ENCODE measurements around the gene ASAP2. TPM values are rescaled to one million over a fixed set of nuclear protein-coding genes. Genes with fewer than 3 reads are reported as not detected.

The ASAP2 gene
- total RNA-seq, 1 experiment from 2014 or later = not detected

GRCh38 chr2:9221223-9221622 is 14.6 kb downstream of the ASAP2 start:
- Histone ChIP-seq H3K36me3 (ENCODE audit: insufficient read depth, low read length) (no peaks in the 10 kb centered on the region), H3K4me1 (ENCODE audit: low read length) (no peaks in the 10 kb centered on the region), H3K27me3 (ENCODE audit: low read length) (no peaks in the 10 kb centered on the region), H2AFZ (ENCODE audit: low read length) (no peak overlapping the region), H3K9ac (ENCODE audit: low read length) (no peak overlapping the region), H3K9me3 (ENCODE audit: low read length) (no peaks in the 10 kb centered on the region), H3K4me2 (ENCODE audit: low read depth, low read length, poor library complexity, severe bottlenecking) (no peak overlapping the region), H3K79me2 (ENCODE audit: low read length) (no peaks in the 10 kb centered on the region), H4K20me1 (ENCODE audit: insufficient read depth, low read depth, low read length) (no peaks in the 10 kb centered on the region), H3K9me2 (replicated peaks; ENCODE audit: insufficient read depth, low read length) (no peaks in the 10 kb centered on the region), H3K4me3 (ENCODE audit: low read length) (no peak overlapping the region), H3K27ac (ENCODE audit: low read length) (no peak overlapping the region)
- DNase-seq = no peak

DNA sequence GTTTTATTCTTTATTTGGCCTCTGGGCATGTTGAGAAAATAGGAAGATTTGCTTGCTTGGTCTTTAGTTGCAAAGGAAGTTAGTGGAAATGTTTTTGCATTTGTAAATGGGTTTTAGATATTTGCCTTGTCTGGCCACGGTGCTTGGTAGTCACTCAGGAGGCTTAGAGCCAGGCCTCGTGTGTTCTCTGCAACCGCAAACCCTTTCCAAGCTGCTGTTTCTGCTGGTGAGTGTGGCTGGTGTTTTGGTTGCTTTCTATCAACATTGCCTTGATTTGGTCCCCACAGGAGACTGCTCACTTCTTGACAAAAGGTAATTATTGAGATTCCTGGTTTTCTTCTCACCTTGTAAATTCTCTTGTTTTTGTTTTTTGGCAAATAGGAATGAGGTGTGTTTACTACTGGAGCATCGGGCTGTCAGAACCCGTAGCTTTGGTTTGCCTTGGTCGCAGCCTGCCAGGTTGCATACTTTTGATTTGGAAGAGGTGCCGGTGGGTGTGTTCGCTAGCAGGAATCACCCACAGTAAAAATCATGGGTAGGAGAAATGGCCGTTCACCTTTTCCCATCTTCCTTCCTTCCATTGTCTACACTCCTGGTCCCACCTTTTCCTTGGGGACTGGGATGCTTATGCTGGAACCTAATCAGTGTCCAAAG is 15.8 kb downstream of the ASAP2 start:
- no peaks in the 10 kb centered on the region for H3K36me3 ChIP-seq (ENCODE audit: insufficient read depth, low read length)
- no peaks in the 10 kb centered on the region for H3K27me3 ChIP-seq (ENCODE audit: low read length)
- no peak overlapping the region for H3K27ac ChIP-seq (ENCODE audit: low read length)
- no peaks in the 10 kb centered on the region for H3K4me1 ChIP-seq (ENCODE audit: low read length)
- no peak overlapping the region for H2AFZ ChIP-seq (ENCODE audit: low read length)
- H3K9ac ChIP-seq (ENCODE audit: low read length) = no peak overlapping the region
- H3K9me3 ChIP-seq (ENCODE audit: low read length) = no peaks in the 10 kb centered on the region
- no peak overlapping the region for H3K4me3 ChIP-seq (ENCODE audit: low read length)
- no peaks in the 10 kb centered on the region for H3K9me2 ChIP-seq (replicated peaks; ENCODE audit: insufficient read depth, low read length)
- no peaks in the 10 kb centered on the region for H4K20me1 ChIP-seq (ENCODE audit: insufficient read depth, low read depth, low read length)
- DNase-seq = no peak
- H3K4me2 ChIP-seq (ENCODE audit: low read depth, low read length, poor library complexity, severe bottlenecking) = no peak overlapping the region
- no peaks in the 10 kb centered on the region for H3K79me2 ChIP-seq (ENCODE audit: low read length)

GRCh38 chr2:9222893-9223287 is 16.3 kb downstream of the ASAP2 start:
- no peak for DNase-seq
- H3K36me3 ChIP-seq (ENCODE audit: insufficient read depth, low read length) = no peaks in the 10 kb centered on the region
- no peaks in the 10 kb centered on the region for H3K9me3 ChIP-seq (ENCODE audit: low read length)
- no peaks in the 10 kb centered on the region for H3K9me2 ChIP-seq (replicated peaks; ENCODE audit: insufficient read depth, low read length)
- H3K4me3 ChIP-seq (ENCODE audit: low read length) = no peak overlapping the region
- H3K4me1 ChIP-seq (ENCODE audit: low read length) = no peaks in the 10 kb centered on the region
- no peaks in the 10 kb centered on the region for H4K20me1 ChIP-seq (ENCODE audit: insufficient read depth, low read depth, low read length)
- no peak overlapping the region for H3K9ac ChIP-seq (ENCODE audit: low read length)
- H3K79me2 ChIP-seq (ENCODE audit: low read length) = no peaks in the 10 kb centered on the region
- no peak overlapping the region for H3K27ac ChIP-seq (ENCODE audit: low read length)
- H3K4me2 ChIP-seq (ENCODE audit: low read depth, low read length, poor library complexity, severe bottlenecking) = no peak overlapping the region
- H2AFZ ChIP-seq (ENCODE audit: low read length) = no peak overlapping the region
- H3K27me3 ChIP-seq (ENCODE audit: low read length) = no peaks in the 10 kb centered on the region

GRCh38 chr2:9225806-9226205 is 19.2 kb downstream of the ASAP2 start:
- H3K9me3 ChIP-seq (ENCODE audit: low read length) = no peaks in the 10 kb centered on the region
- H3K4me2 ChIP-seq (ENCODE audit: low read depth, low read length, poor library complexity, severe bottlenecking) = no peak overlapping the region
- H4K20me1 ChIP-seq (ENCODE audit: insufficient read depth, low read depth, low read length) = no peaks in the 10 kb centered on the region
- no peak overlapping the region for H3K9ac ChIP-seq (ENCODE audit: low read length)
- no peaks in the 10 kb centered on the region for H3K4me1 ChIP-seq (ENCODE audit: low read length)
- no peak overlapping the region for H3K27ac ChIP-seq (ENCODE audit: low read length)
- no peak overlapping the region for H2AFZ ChIP-seq (ENCODE audit: low read length)
- no peaks in the 10 kb centered on the region for H3K79me2 ChIP-seq (ENCODE audit: low read length)
- no peak overlapping the region for H3K4me3 ChIP-seq (ENCODE audit: low read length)
- H3K9me2 ChIP-seq (replicated peaks; ENCODE audit: insufficient read depth, low read length) = no peaks in the 10 kb centered on the region
- H3K36me3 ChIP-seq (ENCODE audit: insufficient read depth, low read length) = no peaks in the 10 kb centered on the region
- H3K27me3 ChIP-seq (ENCODE audit: low read length) = no peaks in the 10 kb centered on the region
- DNase-seq = no peak

GRCh38 chr2:9226458-9227380 is 20.1 kb downstream of the ASAP2 start:
- Histone ChIP-seq H3K36me3 (ENCODE audit: insufficient read depth, low read length) (no peaks in the 10 kb centered on the region), H3K4me1 (ENCODE audit: low read length) (no peaks in the 10 kb centered on the region), H3K9me2 (replicated peaks; ENCODE audit: insufficient read depth, low read length) (no peaks in the 10 kb centered on the region), H4K20me1 (ENCODE audit: insufficient read depth, low read depth, low read length) (no peaks in the 10 kb centered on the region), H3K4me3 (ENCODE audit: low read length) (no peak overlapping the region), H3K79me2 (ENCODE audit: low read length) (no peaks in the 10 kb centered on the region), H2AFZ (ENCODE audit: low read length) (no peak overlapping the region), H3K27ac (ENCODE audit: low read length) (no peak overlapping the region), H3K4me2 (ENCODE audit: low read depth, low read length, poor library complexity, severe bottlenecking) (no peak overlapping the region), H3K9ac (ENCODE audit: low read length) (no peak overlapping the region), H3K9me3 (ENCODE audit: low read length) (no peaks in the 10 kb centered on the region), H3K27me3 (ENCODE audit: low read length) (no peaks in the 10 kb centered on the region)
- no peak for DNase-seq

DNA sequence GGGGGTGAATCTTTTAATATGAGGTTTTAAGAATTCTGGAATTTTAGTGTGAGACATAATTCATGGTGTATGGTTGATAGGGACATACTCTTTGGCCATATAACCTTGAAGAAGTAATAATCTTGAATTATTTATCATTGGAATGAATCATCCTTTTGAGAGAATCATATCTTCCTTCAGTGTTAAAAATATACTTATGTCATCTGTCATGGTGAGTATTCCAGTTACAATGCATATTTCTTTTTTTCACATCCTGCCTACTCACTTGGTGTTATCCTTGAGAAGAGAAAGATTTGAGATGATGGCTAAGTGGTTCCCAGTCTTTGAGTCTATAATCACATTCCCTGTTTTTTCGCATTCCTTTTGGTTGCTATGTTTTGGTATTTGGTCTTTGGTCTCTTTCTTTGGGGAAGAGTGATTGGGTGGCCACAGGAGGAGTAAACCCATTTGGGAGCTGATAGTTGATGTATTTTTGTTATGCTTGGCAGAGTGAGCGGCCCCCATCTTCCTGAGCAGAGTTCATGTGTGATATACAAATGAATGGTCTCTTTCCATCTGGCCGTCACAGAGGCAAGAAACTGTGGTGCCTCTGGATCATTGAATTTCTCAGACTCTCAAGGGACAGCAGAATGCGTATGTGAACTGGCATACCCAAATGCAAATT is 21.6 kb downstream of the ASAP2 start:
- Histone ChIP-seq H3K27me3 (ENCODE audit: low read length) (no peaks in the 10 kb centered on the region), H3K79me2 (ENCODE audit: low read length) (no peaks in the 10 kb centered on the region), H3K27ac (ENCODE audit: low read length) (no peak overlapping the region), H3K4me3 (ENCODE audit: low read length) (no peak overlapping the region), H4K20me1 (ENCODE audit: insufficient read depth, low read depth, low read length) (no peaks in the 10 kb centered on the region), H3K9me3 (ENCODE audit: low read length) (no peaks in the 10 kb centered on the region), H3K9ac (ENCODE audit: low read length) (no peak overlapping the region), H2AFZ (ENCODE audit: low read length) (no peak overlapping the region), H3K9me2 (replicated peaks; ENCODE audit: insufficient read depth, low read length) (no peaks in the 10 kb centered on the region), H3K36me3 (ENCODE audit: insufficient read depth, low read length) (no peaks in the 10 kb centered on the region), H3K4me2 (ENCODE audit: low read depth, low read length, poor library complexity, severe bottlenecking) (no peak overlapping the region), H3K4me1 (ENCODE audit: low read length) (no peaks in the 10 kb centered on the region)
- no peak for DNase-seq

GRCh38 chr2:9228781-9229469 is 22.3 kb downstream of the ASAP2 start:
- no peak overlapping the region for H2AFZ ChIP-seq (ENCODE audit: low read length)
- H3K4me1 ChIP-seq (ENCODE audit: low read length) = no peaks in the 10 kb centered on the region
- no peaks in the 10 kb centered on the region for H3K27me3 ChIP-seq (ENCODE audit: low read length)
- H3K4me2 ChIP-seq (ENCODE audit: low read depth, low read length, poor library complexity, severe bottlenecking) = no peak overlapping the region
- no peaks in the 10 kb centered on the region for H3K79me2 ChIP-seq (ENCODE audit: low read length)
- no peaks in the 10 kb centered on the region for H3K36me3 ChIP-seq (ENCODE audit: insufficient read depth, low read length)
- no peaks in the 10 kb centered on the region for H4K20me1 ChIP-seq (ENCODE audit: insufficient read depth, low read depth, low read length)
- H3K9me3 ChIP-seq (ENCODE audit: low read length) = no peaks in the 10 kb centered on the region
- no peak overlapping the region for H3K27ac ChIP-seq (ENCODE audit: low read length)
- DNase-seq = no peak
- no peak overlapping the region for H3K9ac ChIP-seq (ENCODE audit: low read length)
- no peak overlapping the region for H3K4me3 ChIP-seq (ENCODE audit: low read length)
- no peaks in the 10 kb centered on the region for H3K9me2 ChIP-seq (replicated peaks; ENCODE audit: insufficient read depth, low read length)

- no peak overlapping the region for H3K4me3 ChIP-seq (ENCODE audit: low read length)
- no peaks in the 10 kb centered on the region for H3K9me2 ChIP-seq (replicated peaks; ENCODE audit: insufficient read depth, low read length)
- H3K9me3 ChIP-seq (ENCODE audit: low read length) = no peaks in the 10 kb centered on the region
- no peaks in the 10 kb centered on the region for H3K36me3 ChIP-seq (ENCODE audit: insufficient read depth, low read length)
- H3K4me2 ChIP-seq (ENCODE audit: low read depth, low read length, poor library complexity, severe bottlenecking) = no peak overlapping the region
- DNase-seq = no peak
- H3K27ac ChIP-seq (ENCODE audit: low read length) = no peak overlapping the region
- no peaks in the 10 kb centered on the region for H4K20me1 ChIP-seq (ENCODE audit: insufficient read depth, low read depth, low read length)
- H3K9ac ChIP-seq (ENCODE audit: low read length) = no peak overlapping the region
- H2AFZ ChIP-seq (ENCODE audit: low read length) = no peak overlapping the region
- no peaks in the 10 kb centered on the region for H3K4me1 ChIP-seq (ENCODE audit: low read length)
- H3K79me2 ChIP-seq (ENCODE audit: low read length) = no peaks in the 10 kb centered on the region
- no peaks in the 10 kb centered on the region for H3K27me3 ChIP-seq (ENCODE audit: low read length)
Measured at GRCh38 chr2:9229470-9229820, 22.8 kb downstream of the ASAP2 start.

All from Karpas-422 (cell line).